ENCODE results near the gene RNU6-9.
"Not testable (repeated sequence)": the region's sequence is repeated elsewhere in the genome, so short reads cannot be mapped to it uniquely, and the experiment has no call there.

RNU6-9 gene

GRCh38 chr19:861756-862580 is 31.3 kb upstream of the RNU6-9 start:
- DNase-seq: no peak

- no peak for DNase-seq
Observed at GRCh38 chr19:862581-863314, 30.5 kb upstream of the RNU6-9 start.

- DNase-seq: no peak
Observed at GRCh38 chr19:863315-863620, 30.0 kb upstream of the RNU6-9 start.

- no peak for DNase-seq
Observed at GRCh38 chr19:866769-867300, 26.4 kb upstream of the RNU6-9 start.

GRCh38 chr19:867301-867793 is 25.9 kb upstream of the RNU6-9 start:
- DNase-seq: no peak

GRCh38 chr19:867855-868457 is 25.3 kb upstream of the RNU6-9 start:
- DNase-seq: no peak

- no peak for DNase-seq
Observed at GRCh38 chr19:868458-869244, 24.6 kb upstream of the RNU6-9 start.

GRCh38 chr19:869245-870177 is 23.8 kb upstream of the RNU6-9 start:
- DNase-seq: no peak

- no peak for DNase-seq
Observed at GRCh38 chr19:870314-870713, 23.0 kb upstream of the RNU6-9 start.

GRCh38 chr19:870963-871401 is 22.3 kb upstream of the RNU6-9 start:
- DNase-seq: no peak

GRCh38 chr19:871446-872265 is 21.6 kb upstream of the RNU6-9 start:
- DNase-seq: no peak

- no peak for DNase-seq
Observed at GRCh38 chr19:872266-872951, 20.9 kb upstream of the RNU6-9 start.

GRCh38 chr19:873084-873483 is 20.2 kb upstream of the RNU6-9 start:
- DNase-seq: no peak

GRCh38 chr19:873561-874041 is 19.7 kb upstream of the RNU6-9 start:
- DNase-seq: no peak

- DNase-seq: no peak
Observed at GRCh38 chr19:875265-875879, 17.9 kb upstream of the RNU6-9 start.

GRCh38 chr19:876089-876488 is 17.2 kb upstream of the RNU6-9 start:
- no peak for DNase-seq

- no peak for DNase-seq
Observed at GRCh38 chr19:876780-877314, 16.4 kb upstream of the RNU6-9 start.

GRCh38 chr19:877992-878660 is 15.2 kb upstream of the RNU6-9 start:
- not testable (repeated sequence) for DNase-seq

Data from kidney glomerular epithelial cell (primary cell).